HG03571 (cell line): Measurements from ENCODE around the gene AFF3.
"Not testable (repeated sequence)": the region's sequence is repeated elsewhere in the genome, so short reads cannot be mapped to it uniquely, and the experiment has no call there.

Experiments used
- ATAC-seq: cut with Tn5 transposase; IDR thresholded peaks from one replicate; pipeline ENCODE4 v1.9.1; 2021; ENCODE audit not compliant: unreplicated experiment

The AFF3 gene

GRCh38 chr2:100107906-100108647 is 34.3 kb downstream of the AFF3 start:
- no peak for ATAC-seq

- no peak for ATAC-seq
Measured at GRCh38 chr2:100107440-100107839, 35.0 kb downstream of the AFF3 start.

- ATAC-seq: no peak
Measured at GRCh38 chr2:100106460-100106859, 35.9 kb downstream of the AFF3 start.

- ATAC-seq: no peak
Measured at GRCh38 chr2:100105678-100106054, 36.7 kb downstream of the AFF3 start.

- ATAC-seq: no peak
Measured at GRCh38 chr2:100104718-100105677, 37.4 kb downstream of the AFF3 start.

GRCh38 chr2:100104265-100104664 is 38.1 kb downstream of the AFF3 start:
- not testable (repeated sequence) for ATAC-seq

GRCh38 chr2:100103527-100104252 is 38.7 kb downstream of the AFF3 start:
- not testable (repeated sequence) for ATAC-seq

- not testable (repeated sequence) for ATAC-seq
Measured at GRCh38 chr2:100102466-100103180, 39.8 kb downstream of the AFF3 start.

- not testable (repeated sequence) for ATAC-seq
Measured at GRCh38 chr2:100098855-100099254, 43.5 kb downstream of the AFF3 start.

GRCh38 chr2:100097611-100098294 is 44.6 kb downstream of the AFF3 start:
- not testable (repeated sequence) for ATAC-seq

GRCh38 chr2:100095845-100096244 is 46.5 kb downstream of the AFF3 start:
- not testable (repeated sequence) for ATAC-seq

GRCh38 chr2:100091807-100092206 is 50.6 kb downstream of the AFF3 start:
- ATAC-seq: not testable (repeated sequence)

- ATAC-seq: not testable (repeated sequence)
Measured at GRCh38 chr2:100085744-100086143, 56.6 kb downstream of the AFF3 start.

- not testable (repeated sequence) for ATAC-seq
Measured at GRCh38 chr2:100083421-100084216, 58.8 kb downstream of the AFF3 start.

- ATAC-seq: not testable (repeated sequence)
Measured at GRCh38 chr2:100082302-100082978, 60.0 kb downstream of the AFF3 start.

- ATAC-seq: no peak
Measured at GRCh38 chr2:100077935-100078334, 64.5 kb downstream of the AFF3 start.

GRCh38 chr2:100077456-100077855 is 64.9 kb downstream of the AFF3 start:
- no peak for ATAC-seq

- ATAC-seq: no peak
Measured at GRCh38 chr2:100075532-100075931, 66.9 kb downstream of the AFF3 start.

- ATAC-seq: no peak
Measured at GRCh38 chr2:100073110-100073509, 69.3 kb downstream of the AFF3 start.
